ENCODE measurements around the gene ANXA4.

ANXA4 gene

GRCh38 chr2:69797836-69798289 is 55.9 kb downstream of the ANXA4 start:
- no peaks in the 10 kb centered on the region; the same call in 1 of the 2 replicates for H3K36me3 ChIP-seq (ENCODE audit: insufficient read depth, low read length)
- H3K9ac ChIP-seq (ENCODE audit: low read length): no peak overlapping the region
- H3K9me3 ChIP-seq (ENCODE audit: low read length): no peaks in the 10 kb centered on the region
- no peaks in the 10 kb centered on the region for H3K9me2 ChIP-seq (ENCODE audit: low read depth, low read length)
- H4K20me1 ChIP-seq (ENCODE audit: insufficient read depth, low read length): no peaks in the 10 kb centered on the region
- no peaks in the 10 kb centered on the region for H3F3A ChIP-seq (ENCODE audit: insufficient read depth, low read length)
- H3K79me2 ChIP-seq (ENCODE audit: insufficient read depth, low read length): no peaks in the 10 kb centered on the region
- no peak overlapping the region for H3K27ac ChIP-seq (ENCODE audit: low read depth, low read length, poor library complexity, severe bottlenecking)
- H3K4me2 ChIP-seq (ENCODE audit: low read length): no peak overlapping the region
- peaks cover 4% of the 10 kb centered on the region for H3K27me3 ChIP-seq (ENCODE audit: insufficient read depth, low read length)
- H3K4me3 ChIP-seq (ENCODE audit: low read depth, low read length, poor library complexity, severe bottlenecking): no peak overlapping the region
- no peak overlapping the region for H2AFZ ChIP-seq (ENCODE audit: low read length)
- H3K4me1 ChIP-seq (ENCODE audit: insufficient read depth, low read length, severe bottlenecking): no peaks in the 10 kb centered on the region
- TF ChIP-seq EZH2 (IDR thresholded peaks at IDR 0.05; ENCODE audit: borderline replicate concordance, low read length) (no peak), CTCF (IDR thresholded peaks at IDR 0.05; ENCODE audit: low read length) (no peak)

- H3K4me2 ChIP-seq (ENCODE audit: low read length): peak overlapping the region; percentile 52; the same call in 1 of the 2 replicates
- peaks cover 4% of the 10 kb centered on the region for H3K4me1 ChIP-seq (ENCODE audit: insufficient read depth, low read length, severe bottlenecking)
- peaks cover 4% of the 10 kb centered on the region for H3K27me3 ChIP-seq (ENCODE audit: insufficient read depth, low read length)
- no peak overlapping the region for H3K27ac ChIP-seq (ENCODE audit: low read depth, low read length, poor library complexity, severe bottlenecking)
- no peak overlapping the region for H3K9ac ChIP-seq (ENCODE audit: low read length)
- H3F3A ChIP-seq (ENCODE audit: insufficient read depth, low read length): no peaks in the 10 kb centered on the region
- no peaks in the 10 kb centered on the region for H3K9me2 ChIP-seq (ENCODE audit: low read depth, low read length)
- no peaks in the 10 kb centered on the region for H3K9me3 ChIP-seq (ENCODE audit: low read length)
- no peaks in the 10 kb centered on the region; the same call in 1 of the 2 replicates for H3K36me3 ChIP-seq (ENCODE audit: insufficient read depth, low read length)
- no peaks in the 10 kb centered on the region for H4K20me1 ChIP-seq (ENCODE audit: insufficient read depth, low read length)
- H3K79me2 ChIP-seq (ENCODE audit: insufficient read depth, low read length): no peaks in the 10 kb centered on the region
- H3K4me3 ChIP-seq (ENCODE audit: low read depth, low read length, poor library complexity, severe bottlenecking): peak overlapping the region; percentile 12
- TF ChIP-seq CTCF (IDR thresholded peaks at IDR 0.05; ENCODE audit: low read length): no peak
- TF ChIP-seq EZH2 (IDR thresholded peaks at IDR 0.05; ENCODE audit: borderline replicate concordance, low read length): no peak
- H2AFZ ChIP-seq (ENCODE audit: low read length): no peak overlapping the region
These were observed 56.5 kb downstream of the ANXA4 start for GRCh38 chr2:69798290-69798908.

GRCh38 chr2:69798909-69799526 is 57.1 kb downstream of the ANXA4 start:
- TF ChIP-seq EZH2 (IDR thresholded peaks at IDR 0.05; ENCODE audit: borderline replicate concordance, low read length) (no peak), CTCF (IDR thresholded peaks at IDR 0.05; ENCODE audit: low read length) (no peak)
- H3F3A ChIP-seq (ENCODE audit: insufficient read depth, low read length): no peaks in the 10 kb centered on the region
- H3K36me3 ChIP-seq (ENCODE audit: insufficient read depth, low read length): no peaks in the 10 kb centered on the region; the same call in 1 of the 2 replicates
- H4K20me1 ChIP-seq (ENCODE audit: insufficient read depth, low read length): no peaks in the 10 kb centered on the region
- peak overlapping the region; percentile 12 for H3K4me3 ChIP-seq (ENCODE audit: low read depth, low read length, poor library complexity, severe bottlenecking)
- no peak overlapping the region for H3K27ac ChIP-seq (ENCODE audit: low read depth, low read length, poor library complexity, severe bottlenecking)
- no peaks in the 10 kb centered on the region for H3K9me3 ChIP-seq (ENCODE audit: low read length)
- H3K4me1 ChIP-seq (ENCODE audit: insufficient read depth, low read length, severe bottlenecking): peaks cover 6% of the 10 kb centered on the region
- peak overlapping the region; percentile 52; the same call in 1 of the 2 replicates for H3K4me2 ChIP-seq (ENCODE audit: low read length)
- H3K79me2 ChIP-seq (ENCODE audit: insufficient read depth, low read length): no peaks in the 10 kb centered on the region
- no peak overlapping the region for H3K9ac ChIP-seq (ENCODE audit: low read length)
- H3K9me2 ChIP-seq (ENCODE audit: low read depth, low read length): no peaks in the 10 kb centered on the region
- H2AFZ ChIP-seq (ENCODE audit: low read length): no peak overlapping the region
- H3K27me3 ChIP-seq (ENCODE audit: insufficient read depth, low read length): peaks cover 4% of the 10 kb centered on the region

Data from OCI-LY1 (cell line).